Upper lobe of left lung (tissue), 4 donors: ENCODE results near the gene RPS6KA3.

Experiments used
- EP300 ChIP-seq, 4 donors: sonication (generic); formaldehyde crosslinking; IDR thresholded peaks; one replicate each; pipeline ENCODE4 v1.5.1; 2017; ENCODE audit warnings: antibody characterized with exemption in 4 of 4, control low read depth in 2 of 4
- POLR2A ChIP-seq, 4 donors: fragments of 450-650 bp; IDR thresholded peaks; one replicate each; pipeline ENCODE4 v1.5.1; 2016 to 2017; ENCODE audit warnings: antibody characterized with exemption in 4 of 4, mild to moderate bottlenecking in 2 of 4
- POLR2AphosphoS5 ChIP-seq, 2 donors: sonication (generic); formaldehyde crosslinking; IDR thresholded peaks; one replicate each; pipeline ENCODE4 v1.5.1; 2017; ENCODE audit warnings: antibody characterized with exemption in 2 of 2
- TF ChIP-seq, protein P1 (sequence below), 6 experiments: fragments of 450-650 bp in 4 of 6; fragments of 200-600 bp in 2 of 6; sonication (generic) in 2 of 6; IDR thresholded peaks; one replicate each; pipeline ENCODE4 v1.5.1; 2016 to 2019; ENCODE audit warnings: antibody characterized with exemption in 6 of 6

DNA sequence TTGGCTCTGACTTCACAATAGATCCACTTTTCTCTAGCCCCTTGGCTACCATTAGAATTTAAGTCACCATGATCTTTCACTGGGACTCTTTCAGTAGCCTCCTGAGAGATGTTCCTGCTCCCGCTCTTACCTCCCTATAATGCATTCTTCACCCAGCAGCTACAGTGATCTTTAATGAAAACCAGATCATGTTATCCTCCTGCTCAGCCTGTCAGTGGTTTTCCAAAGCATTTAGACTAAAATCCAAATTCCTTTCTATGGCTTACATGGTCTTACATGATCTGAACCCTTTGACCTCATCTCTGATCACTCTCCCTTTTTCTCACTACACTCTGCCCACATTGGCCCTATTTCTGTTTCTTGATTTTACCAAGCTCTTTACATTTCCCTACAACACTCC is 18.3 kb upstream of the RPS6KA3 start:
- TF ChIP-seq, protein P1, sequence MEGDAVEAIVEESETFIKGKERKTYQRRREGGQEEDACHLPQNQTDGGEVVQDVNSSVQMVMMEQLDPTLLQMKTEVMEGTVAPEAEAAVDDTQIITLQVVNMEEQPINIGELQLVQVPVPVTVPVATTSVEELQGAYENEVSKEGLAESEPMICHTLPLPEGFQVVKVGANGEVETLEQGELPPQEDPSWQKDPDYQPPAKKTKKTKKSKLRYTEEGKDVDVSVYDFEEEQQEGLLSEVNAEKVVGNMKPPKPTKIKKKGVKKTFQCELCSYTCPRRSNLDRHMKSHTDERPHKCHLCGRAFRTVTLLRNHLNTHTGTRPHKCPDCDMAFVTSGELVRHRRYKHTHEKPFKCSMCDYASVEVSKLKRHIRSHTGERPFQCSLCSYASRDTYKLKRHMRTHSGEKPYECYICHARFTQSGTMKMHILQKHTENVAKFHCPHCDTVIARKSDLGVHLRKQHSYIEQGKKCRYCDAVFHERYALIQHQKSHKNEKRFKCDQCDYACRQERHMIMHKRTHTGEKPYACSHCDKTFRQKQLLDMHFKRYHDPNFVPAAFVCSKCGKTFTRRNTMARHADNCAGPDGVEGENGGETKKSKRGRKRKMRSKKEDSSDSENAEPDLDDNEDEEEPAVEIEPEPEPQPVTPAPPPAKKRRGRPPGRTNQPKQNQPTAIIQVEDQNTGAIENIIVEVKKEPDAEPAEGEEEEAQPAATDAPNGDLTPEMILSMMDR (IDR thresholded peaks at IDR 0.05): no peak
- TF ChIP-seq POLR2AphosphoS5 (IDR thresholded peaks at IDR 0.05): no peak
- TF ChIP-seq EP300 (IDR thresholded peaks at IDR 0.05): no peak
- TF ChIP-seq POLR2A (IDR thresholded peaks at IDR 0.05): no peak
